ENCODE results near the gene SORBS1.

SORBS1 gene

GRCh38 chr10:95308389-95309302 is 252.5 kb downstream of the SORBS1 start:
- H3K36me3 ChIP-seq (ENCODE audit: low read length): no peaks in the 10 kb centered on the region
- no peaks in the 10 kb centered on the region for H3K9me2 ChIP-seq (replicated peaks; ENCODE audit: insufficient read depth, low read length)
- H3K79me2 ChIP-seq (ENCODE audit: insufficient read depth, low read length): no peaks in the 10 kb centered on the region
- no peak for TF ChIP-seq EZH2phosphoT487 (conservative IDR thresholded peaks at IDR 0.05; ENCODE audit: low read length)
- H3K27me3 ChIP-seq (ENCODE audit: low read length): no peaks in the 10 kb centered on the region
- no peaks in the 10 kb centered on the region for H3F3A ChIP-seq (ENCODE audit: insufficient read depth)
- no peaks in the 10 kb centered on the region for H3K9me3 ChIP-seq (ENCODE audit: insufficient read depth, low read length)
- no peaks in the 10 kb centered on the region for H4K20me1 ChIP-seq (ENCODE audit: low read depth, low read length)
- no peak overlapping the region for H3K4me2 ChIP-seq (ENCODE audit: low read depth, low read length, poor library complexity, severe bottlenecking)
- no peak overlapping the region for H3K27ac ChIP-seq (ENCODE audit: low read depth, low read length)
- no peak overlapping the region for H3K4me3 ChIP-seq (ENCODE audit: insufficient read depth, low read length, poor library complexity, severe bottlenecking)
- H2AFZ ChIP-seq (ENCODE audit: low read depth, low read length, severe bottlenecking): no peak overlapping the region
- no peak overlapping the region for H3K9ac ChIP-seq (ENCODE audit: low read length)

DNA sequence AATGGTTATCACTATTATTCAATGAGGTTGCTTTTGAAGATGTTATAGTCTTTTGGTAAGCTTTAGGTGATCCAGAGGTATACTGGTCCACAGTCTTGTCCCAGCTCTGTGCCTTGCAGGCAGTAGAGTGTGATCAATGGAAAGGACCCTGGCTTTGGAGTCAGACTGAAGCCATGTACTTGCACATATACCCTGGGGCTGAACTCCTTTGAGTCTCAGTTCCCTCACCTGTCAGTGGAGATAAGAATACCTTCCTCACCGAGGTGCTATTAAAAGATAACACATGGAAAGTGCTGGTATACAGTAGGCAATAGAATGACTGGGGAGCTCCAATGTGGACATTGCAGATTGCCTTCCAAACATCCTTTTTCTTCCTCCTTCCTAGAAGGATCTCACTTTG is 254.3 kb downstream of the SORBS1 start:
- Histone ChIP-seq H3K9me2 (replicated peaks; ENCODE audit: insufficient read depth, low read length) (no peaks in the 10 kb centered on the region), H3K4me3 (ENCODE audit: insufficient read depth, low read length, poor library complexity, severe bottlenecking) (no peak overlapping the region), H3K36me3 (ENCODE audit: low read length) (no peaks in the 10 kb centered on the region), H3K27ac (ENCODE audit: low read depth, low read length) (no peak overlapping the region), H3K27me3 (ENCODE audit: low read length) (no peaks in the 10 kb centered on the region), H3F3A (ENCODE audit: insufficient read depth) (no peaks in the 10 kb centered on the region), H3K79me2 (ENCODE audit: insufficient read depth, low read length) (no peaks in the 10 kb centered on the region), H3K9ac (ENCODE audit: low read length) (no peak overlapping the region), H4K20me1 (ENCODE audit: low read depth, low read length) (no peaks in the 10 kb centered on the region), H3K9me3 (ENCODE audit: insufficient read depth, low read length) (no peaks in the 10 kb centered on the region), H2AFZ (ENCODE audit: low read depth, low read length, severe bottlenecking) (no peak overlapping the region), H3K4me2 (ENCODE audit: low read depth, low read length, poor library complexity, severe bottlenecking) (no peak overlapping the region)
- TF ChIP-seq EZH2phosphoT487 (conservative IDR thresholded peaks at IDR 0.05; ENCODE audit: low read length): no peak
- TF ChIP-seq, protein P1, sequence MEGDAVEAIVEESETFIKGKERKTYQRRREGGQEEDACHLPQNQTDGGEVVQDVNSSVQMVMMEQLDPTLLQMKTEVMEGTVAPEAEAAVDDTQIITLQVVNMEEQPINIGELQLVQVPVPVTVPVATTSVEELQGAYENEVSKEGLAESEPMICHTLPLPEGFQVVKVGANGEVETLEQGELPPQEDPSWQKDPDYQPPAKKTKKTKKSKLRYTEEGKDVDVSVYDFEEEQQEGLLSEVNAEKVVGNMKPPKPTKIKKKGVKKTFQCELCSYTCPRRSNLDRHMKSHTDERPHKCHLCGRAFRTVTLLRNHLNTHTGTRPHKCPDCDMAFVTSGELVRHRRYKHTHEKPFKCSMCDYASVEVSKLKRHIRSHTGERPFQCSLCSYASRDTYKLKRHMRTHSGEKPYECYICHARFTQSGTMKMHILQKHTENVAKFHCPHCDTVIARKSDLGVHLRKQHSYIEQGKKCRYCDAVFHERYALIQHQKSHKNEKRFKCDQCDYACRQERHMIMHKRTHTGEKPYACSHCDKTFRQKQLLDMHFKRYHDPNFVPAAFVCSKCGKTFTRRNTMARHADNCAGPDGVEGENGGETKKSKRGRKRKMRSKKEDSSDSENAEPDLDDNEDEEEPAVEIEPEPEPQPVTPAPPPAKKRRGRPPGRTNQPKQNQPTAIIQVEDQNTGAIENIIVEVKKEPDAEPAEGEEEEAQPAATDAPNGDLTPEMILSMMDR (IDR thresholded peaks at IDR 0.05; ENCODE audit: insufficient read depth, low read length, poor library complexity, severe bottlenecking): no peak

DNA sequence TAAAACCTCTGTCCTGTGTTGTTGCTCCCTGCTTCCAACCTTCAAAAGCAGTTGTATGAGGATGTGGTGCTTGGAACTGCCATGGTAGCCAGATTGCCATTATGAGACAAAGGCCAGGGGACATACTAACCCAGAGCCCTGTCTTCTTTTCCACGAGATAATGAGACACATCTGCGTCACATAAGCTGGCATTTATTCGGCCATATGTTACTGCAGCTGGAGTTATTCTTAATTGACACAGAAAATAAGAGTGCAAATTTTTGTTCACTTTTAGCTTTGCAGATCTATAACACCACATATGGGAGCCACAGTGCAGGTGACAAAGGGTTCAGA is 254.9 kb downstream of the SORBS1 start:
- TF ChIP-seq, protein P1 (IDR thresholded peaks at IDR 0.05; ENCODE audit: insufficient read depth, low read length, poor library complexity, severe bottlenecking): no peak
- no peak for TF ChIP-seq EZH2phosphoT487 (conservative IDR thresholded peaks at IDR 0.05; ENCODE audit: low read length)
- H3K36me3 ChIP-seq (ENCODE audit: low read length): no peaks in the 10 kb centered on the region
- no peak overlapping the region for H3K9ac ChIP-seq (ENCODE audit: low read length)
- H3K9me2 ChIP-seq (replicated peaks; ENCODE audit: insufficient read depth, low read length): no peaks in the 10 kb centered on the region
- no peak overlapping the region for H2AFZ ChIP-seq (ENCODE audit: low read depth, low read length, severe bottlenecking)
- no peaks in the 10 kb centered on the region for H3F3A ChIP-seq (ENCODE audit: insufficient read depth)
- H3K27me3 ChIP-seq (ENCODE audit: low read length): no peaks in the 10 kb centered on the region
- H4K20me1 ChIP-seq (ENCODE audit: low read depth, low read length): no peaks in the 10 kb centered on the region
- H3K4me3 ChIP-seq (ENCODE audit: insufficient read depth, low read length, poor library complexity, severe bottlenecking): no peak overlapping the region
- H3K4me2 ChIP-seq (ENCODE audit: low read depth, low read length, poor library complexity, severe bottlenecking): no peak overlapping the region
- H3K9me3 ChIP-seq (ENCODE audit: insufficient read depth, low read length): no peaks in the 10 kb centered on the region
- H3K27ac ChIP-seq (ENCODE audit: low read depth, low read length): no peak overlapping the region
- no peaks in the 10 kb centered on the region for H3K79me2 ChIP-seq (ENCODE audit: insufficient read depth, low read length)

DNA sequence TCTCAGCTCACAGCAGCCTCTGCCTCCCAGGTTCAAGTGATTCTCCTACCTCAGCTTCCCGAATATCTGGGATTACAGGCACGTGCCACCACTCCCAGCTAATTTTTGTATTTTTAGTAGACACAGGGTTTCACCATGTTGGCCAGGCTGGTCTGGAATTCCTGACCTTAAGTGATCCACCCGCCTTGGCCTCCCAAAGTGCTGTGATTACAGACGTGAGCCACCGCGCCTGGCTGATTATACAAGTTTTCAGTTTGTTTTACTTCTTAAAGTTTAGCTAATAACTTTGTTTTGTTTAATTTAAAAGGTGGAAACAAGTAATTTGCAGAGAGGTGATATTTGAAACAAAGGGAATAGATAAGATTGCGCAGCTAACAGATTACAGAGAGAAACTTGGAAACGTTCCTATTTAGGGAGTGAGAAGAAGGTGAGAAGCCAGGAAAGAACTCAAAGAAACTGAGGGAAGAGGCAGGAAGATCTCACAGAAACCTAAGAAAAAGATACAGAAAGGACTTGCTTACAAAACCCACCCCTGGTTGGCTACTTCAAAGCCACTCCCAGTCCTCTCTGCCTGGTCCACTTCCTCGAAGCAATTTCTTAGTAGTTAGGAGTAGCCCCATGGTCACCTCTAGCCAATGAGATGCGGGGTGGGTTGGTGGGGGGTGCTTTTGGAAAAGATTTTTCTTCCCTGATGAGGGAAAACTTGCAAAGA is 255.4 kb downstream of the SORBS1 start:
- Histone ChIP-seq H3K36me3 (ENCODE audit: low read length) (no peaks in the 10 kb centered on the region), H3K9ac (ENCODE audit: low read length) (no peak overlapping the region), H3K9me3 (ENCODE audit: insufficient read depth, low read length) (no peaks in the 10 kb centered on the region), H3K27ac (ENCODE audit: low read depth, low read length) (no peak overlapping the region), H3K27me3 (ENCODE audit: low read length) (no peaks in the 10 kb centered on the region), H4K20me1 (ENCODE audit: low read depth, low read length) (no peaks in the 10 kb centered on the region), H3K9me2 (replicated peaks; ENCODE audit: insufficient read depth, low read length) (no peaks in the 10 kb centered on the region), H3K4me3 (ENCODE audit: insufficient read depth, low read length, poor library complexity, severe bottlenecking) (no peak overlapping the region), H3F3A (ENCODE audit: insufficient read depth) (no peaks in the 10 kb centered on the region), H3K4me2 (ENCODE audit: low read depth, low read length, poor library complexity, severe bottlenecking) (no peak overlapping the region), H2AFZ (ENCODE audit: low read depth, low read length, severe bottlenecking) (no peak overlapping the region), H3K79me2 (ENCODE audit: insufficient read depth, low read length) (no peaks in the 10 kb centered on the region)
- TF ChIP-seq, protein P1 (IDR thresholded peaks at IDR 0.05; ENCODE audit: insufficient read depth, low read length, poor library complexity, severe bottlenecking): no peak
- no peak for TF ChIP-seq EZH2phosphoT487 (conservative IDR thresholded peaks at IDR 0.05; ENCODE audit: low read length)

Data from SU-DHL-6 (cell line).